Cerebellar nuclear complex (tissue), 1 donor: ENCODE measurements around the gene DHX15.

Source experiments
- DNase-seq, 2 experiments: peaks; one replicate each; lab custom pipeline; 2025; lab: John Stamatoyannopoulos, UW

Gene DHX15

DNA sequence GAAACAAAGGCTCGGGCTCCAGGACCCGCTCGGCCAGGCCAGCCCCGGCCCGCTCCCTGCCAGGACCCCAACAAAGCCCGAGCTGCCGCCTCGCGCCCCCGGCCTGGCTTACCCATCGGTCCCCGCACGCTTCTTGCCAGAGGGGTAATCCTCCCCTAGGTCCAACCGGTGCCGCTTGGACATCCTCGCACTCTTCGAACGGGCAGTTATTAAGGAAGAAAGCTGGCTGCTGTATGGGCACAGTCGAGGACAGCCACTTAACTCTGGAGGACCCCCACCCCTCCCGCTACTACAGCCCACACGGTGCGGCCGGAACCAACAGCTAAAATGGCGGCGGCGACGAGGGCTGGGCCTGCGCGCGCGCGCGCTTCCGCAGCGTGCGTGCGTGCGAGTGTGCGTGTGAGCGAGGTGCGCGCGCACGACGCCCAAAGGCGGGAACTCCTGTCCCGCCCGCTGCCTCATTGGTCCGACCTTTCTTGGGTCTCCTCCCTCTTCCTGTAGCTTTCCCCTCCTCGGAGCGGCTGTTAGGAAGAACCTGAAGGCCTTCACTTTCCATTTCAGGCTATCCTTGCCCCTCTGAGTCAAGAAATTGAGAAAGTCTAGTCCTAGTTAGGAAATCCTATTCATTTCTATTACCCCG lies at the start of gene DHX15:
Gene DHX15, minus strand, starts transcription at position 344 of the 640 bp plus-strand sequence. Its CDS starts 161 bp downstream, at position 183.
- peak; percentile 36 to 70 for DNase-seq

GRCh38 chr4:24632011-24632410 lies 47.7 kb upstream of the DHX15 start:
- DNase-seq, result no peak

DNA sequence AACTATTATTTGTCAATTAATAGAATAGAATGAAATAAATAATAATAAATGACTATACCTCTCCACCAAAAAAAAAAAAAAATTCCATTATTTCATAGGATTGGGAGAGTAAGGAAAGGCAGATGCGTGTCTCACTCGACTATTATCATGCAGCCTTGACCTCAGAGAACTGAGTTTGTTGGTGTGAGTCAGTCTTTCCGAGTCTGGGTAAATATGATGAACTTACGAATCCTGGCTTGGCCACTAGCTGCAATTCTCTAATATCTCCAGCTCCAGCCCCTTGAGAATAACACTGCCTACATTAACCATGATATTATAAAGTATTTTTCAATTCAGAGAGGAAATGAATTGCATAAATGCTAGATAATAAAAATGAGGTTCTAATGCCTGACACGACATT lies 46.6 kb upstream of the DHX15 start:
- DNase-seq, result no peak

DNA sequence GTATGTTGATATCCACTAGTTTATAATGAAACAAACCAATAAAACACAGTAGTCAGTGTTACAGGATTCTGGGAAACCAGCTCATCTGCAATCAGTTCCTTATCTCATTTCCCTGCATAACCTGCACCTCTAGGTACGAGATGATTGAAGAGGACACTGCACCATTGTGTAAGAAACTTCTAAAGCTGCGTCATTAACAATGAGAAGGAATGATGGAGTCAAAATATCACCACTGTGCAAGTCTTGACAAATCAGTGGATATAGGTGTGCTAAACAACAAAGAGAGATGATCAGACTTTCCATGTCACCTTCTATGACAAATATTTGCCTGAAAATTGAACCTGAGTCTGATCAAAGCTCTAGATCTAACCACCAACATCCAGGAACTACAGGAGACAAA lies 40.7 kb upstream of the DHX15 start:
- no peak for DNase-seq

DNA sequence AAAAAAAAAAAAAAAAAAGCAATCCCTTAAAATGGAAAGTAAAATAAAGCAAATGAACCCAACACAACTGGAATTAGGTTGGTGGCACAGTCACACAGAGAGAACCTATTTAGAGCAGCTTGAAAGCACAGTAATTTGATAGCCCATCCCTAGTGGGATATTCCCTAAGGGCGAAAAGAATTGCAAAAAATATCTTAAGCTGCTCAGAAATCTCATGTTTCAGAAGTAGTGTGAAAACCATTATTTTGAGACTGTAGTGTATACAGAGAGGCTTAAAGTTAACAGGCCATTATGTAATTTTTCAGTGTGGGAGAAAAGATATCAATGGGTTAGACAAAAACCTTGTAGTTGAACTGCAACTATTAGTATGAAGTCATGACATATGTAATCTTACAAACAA lies 40.0 kb upstream of the DHX15 start:
- DNase-seq, result no peak

DNA sequence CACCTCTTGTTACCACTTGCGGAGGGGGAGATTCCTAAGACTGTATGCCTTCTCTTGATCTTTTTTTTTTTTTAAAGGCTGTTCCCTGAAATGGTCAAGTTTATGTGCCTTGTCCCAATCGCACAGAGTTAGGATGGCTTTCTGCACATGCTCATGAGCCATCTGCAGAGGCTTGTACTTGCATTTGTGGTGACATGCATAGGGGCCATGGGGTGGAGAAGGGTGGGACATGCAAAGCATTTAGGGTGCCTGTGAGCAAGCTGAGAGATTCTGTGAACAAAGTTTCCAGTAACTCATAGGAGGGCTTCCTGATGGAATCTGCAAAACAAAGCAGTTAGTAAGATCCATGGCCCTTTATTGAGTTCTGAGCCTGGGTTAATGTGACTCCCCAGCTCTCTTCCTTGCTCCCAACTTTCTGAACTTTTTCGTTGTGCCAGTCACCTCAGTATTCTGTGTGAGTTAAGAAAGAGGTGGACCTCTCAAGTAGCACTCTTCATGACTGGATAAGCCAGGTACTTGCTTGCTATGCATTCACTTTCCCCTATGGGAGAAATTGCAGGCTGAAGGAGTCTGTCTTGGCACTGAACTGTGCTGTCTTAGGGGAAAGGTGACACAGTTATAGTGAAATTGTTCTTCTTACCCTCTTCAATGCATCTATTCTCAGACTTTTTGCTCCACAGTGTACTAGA lies 37.9 kb upstream of the DHX15 start:
- no peak for DNase-seq

GRCh38 chr4:24615977-24616376 lies 31.6 kb upstream of the DHX15 start:
- DNase-seq, result no peak

- no peak for DNase-seq
These were observed 30.5 kb upstream of the DHX15 start for GRCh38 chr4:24614881-24615280.

DNA sequence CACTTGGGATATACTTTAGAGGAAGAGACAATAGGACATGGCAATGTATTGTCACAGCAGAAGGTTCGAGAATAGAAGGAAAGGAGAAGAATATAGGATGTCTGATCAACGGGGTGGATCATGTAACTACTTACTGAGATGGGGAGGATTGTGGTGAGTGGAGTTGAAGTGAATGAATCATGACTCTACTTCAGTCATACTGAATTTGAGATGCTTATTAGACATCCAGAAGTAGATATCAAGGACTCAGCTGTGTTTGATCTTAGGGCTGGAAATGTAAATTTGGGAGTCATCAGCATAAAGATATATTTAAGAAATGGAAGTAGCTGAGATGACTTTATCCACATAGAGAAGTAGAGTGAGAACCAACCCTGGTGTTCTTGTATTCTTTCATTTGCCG lies 29.1 kb upstream of the DHX15 start:
- DNase-seq, result no peak

DNA sequence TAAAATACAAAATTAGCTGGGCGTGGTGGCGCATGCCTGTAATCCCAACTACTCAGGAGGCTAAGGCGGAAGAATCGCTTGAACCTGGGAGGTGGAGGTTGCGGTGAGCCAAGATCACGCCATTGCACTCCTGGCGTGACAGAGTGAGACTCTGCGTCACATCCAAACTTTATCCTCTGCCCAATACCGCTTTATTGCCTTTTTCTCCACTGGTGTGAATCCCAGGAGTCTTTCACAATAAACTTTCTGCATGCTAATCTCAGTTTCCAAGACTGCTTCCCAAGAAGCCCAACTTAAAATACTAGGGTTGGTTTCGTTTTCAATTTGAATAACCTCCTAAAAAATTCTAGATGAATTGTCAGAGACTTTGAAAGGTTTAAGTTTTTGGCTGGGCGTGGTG lies 27.2 kb upstream of the DHX15 start:
- DNase-seq, result no peak

DNA sequence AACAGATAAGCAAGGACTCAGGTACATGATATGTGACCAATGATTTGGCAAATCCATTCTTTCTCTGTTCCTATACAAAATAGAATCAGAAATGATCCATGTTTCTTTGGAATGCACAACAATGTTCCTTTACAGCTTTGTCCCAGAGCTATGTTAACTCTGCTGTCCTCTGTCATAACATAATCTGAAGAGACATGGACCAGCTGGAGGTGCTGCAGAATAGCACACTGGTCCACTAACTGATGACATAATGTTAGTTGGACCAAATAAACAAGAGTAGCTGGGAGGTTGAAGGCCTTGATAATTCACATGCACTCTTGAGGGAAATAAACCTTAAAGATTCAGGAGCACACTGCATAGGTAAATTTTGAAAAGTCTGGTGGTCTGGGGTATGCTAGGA lies 23.0 kb upstream of the DHX15 start:
- DNase-seq, result no peak

- DNase-seq, result no peak
These were observed 20.9 kb upstream of the DHX15 start for GRCh38 chr4:24605216-24605615.

- DNase-seq, result no peak
These were observed 20.3 kb upstream of the DHX15 start for GRCh38 chr4:24604558-24605214.

- DNase-seq, result no peak
These were observed 19.0 kb upstream of the DHX15 start for GRCh38 chr4:24603343-24603742.

- no peak for DNase-seq
These were observed 16.8 kb upstream of the DHX15 start for GRCh38 chr4:24601121-24601520.

DNA sequence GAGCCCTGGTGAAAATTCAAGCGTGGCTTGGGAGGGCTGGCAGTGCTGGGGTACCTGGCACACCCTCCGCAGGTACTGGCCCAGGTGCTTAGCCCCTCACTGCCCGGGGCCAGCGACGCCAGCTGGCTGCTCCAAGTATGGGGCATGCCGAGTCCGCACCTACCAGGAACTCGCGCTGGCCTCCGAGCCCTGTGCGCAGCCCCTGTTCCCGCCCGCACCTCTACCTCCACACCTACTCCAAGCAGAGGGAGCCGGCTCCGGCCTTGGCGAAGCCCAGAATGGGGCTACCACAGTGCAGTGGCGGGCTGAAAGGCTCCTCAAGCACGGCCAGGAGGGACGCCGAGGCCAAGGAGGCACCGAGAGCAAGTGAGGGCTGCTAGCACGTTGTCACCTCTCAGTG lies 14.9 kb upstream of the DHX15 start:
- DNase-seq, result no peak

DNA sequence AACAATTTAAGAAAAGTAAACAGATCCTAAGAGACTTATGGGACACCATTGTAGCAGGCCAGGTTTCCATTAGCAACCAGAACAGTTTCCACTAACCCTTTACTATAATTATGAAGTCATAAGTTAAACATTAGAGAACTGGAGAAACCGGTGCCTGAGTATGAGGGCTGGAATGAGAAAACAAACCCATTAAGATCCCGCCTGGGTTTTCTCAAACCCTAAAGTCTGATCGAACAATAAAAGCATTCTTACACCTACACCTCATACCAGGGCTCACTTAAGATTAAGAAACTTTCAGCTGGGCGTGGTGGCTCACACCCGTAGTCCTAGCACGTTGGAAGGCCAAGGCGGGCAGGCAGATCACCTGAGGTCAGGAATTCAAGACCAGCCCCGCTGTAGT lies 13.7 kb upstream of the DHX15 start:
- DNase-seq, result no peak

DNA sequence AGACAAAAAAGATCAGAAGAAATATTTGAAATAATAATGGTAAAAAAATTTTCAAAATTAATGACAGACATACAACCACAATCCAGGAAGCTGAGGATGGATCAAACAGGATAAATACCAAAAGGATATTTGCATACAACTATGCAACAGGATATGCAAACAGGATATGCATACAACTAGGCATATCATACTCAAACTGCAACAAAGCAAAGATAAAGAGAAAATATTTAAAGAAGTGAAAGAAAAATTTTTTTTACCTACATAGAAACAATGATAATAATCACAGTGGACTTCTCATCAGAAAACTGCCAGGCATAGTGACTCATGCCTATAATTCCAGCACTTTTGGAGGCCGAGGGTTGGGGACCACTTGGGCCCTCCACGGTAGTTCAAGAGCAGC lies 11.3 kb upstream of the DHX15 start:
- no peak for DNase-seq

DNA sequence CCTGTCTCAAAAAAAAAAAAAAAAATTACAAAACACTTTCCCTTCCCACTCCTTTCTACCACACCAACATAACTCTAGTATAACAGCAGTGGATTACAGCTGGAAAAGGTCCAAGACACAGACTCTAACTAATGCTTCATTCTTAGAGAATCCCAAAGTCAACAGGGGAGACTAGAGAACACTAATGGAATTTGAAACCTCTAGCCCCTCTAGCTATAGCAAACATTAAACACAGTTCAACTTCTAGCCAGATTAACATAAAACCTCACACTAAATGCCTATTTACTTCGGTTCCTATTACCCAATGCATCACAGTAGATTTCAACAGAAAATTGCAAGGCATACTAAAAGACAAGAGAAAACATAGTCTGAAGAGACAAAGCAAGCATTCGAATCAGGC lies 10.5 kb upstream of the DHX15 start:
- no peak for DNase-seq

GRCh38 chr4:24589448-24589847 lies 5.1 kb upstream of the DHX15 start:
- no peak for DNase-seq

DNA sequence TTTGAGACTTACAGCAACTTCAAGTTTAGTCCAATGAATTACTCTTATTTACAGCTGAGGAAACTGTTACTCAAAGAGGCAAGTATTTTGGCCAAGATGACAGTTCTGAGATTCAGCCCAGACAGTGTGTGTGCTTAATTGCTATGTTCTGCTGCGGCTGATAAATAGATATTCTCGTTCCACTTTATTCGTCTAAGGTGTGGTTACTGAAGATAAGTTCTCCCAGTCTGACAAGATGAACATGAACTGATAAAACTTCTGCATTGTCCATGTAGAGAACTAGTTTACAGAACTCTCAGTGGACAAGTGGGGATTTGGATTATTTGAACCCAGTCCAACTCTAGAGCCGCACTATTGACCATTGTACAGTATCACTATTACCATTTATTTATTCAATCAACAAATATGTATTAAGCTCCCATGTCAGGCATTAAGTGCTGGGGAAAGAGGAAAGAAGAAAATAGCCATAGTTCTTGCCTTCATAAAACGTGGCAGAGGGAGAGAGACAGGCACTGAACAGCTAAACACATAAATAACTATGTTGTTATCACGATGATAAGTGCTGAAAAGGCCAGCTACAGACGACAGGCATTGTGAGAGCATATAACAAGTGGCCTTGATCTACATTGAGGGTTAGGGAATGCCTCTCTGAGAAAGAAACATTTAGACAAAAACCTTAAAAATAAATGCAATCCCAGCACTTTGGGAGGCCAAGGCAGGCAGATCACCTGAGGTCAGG lies 4.0 kb upstream of the DHX15 start:
- DNase-seq, result no peak

DNA sequence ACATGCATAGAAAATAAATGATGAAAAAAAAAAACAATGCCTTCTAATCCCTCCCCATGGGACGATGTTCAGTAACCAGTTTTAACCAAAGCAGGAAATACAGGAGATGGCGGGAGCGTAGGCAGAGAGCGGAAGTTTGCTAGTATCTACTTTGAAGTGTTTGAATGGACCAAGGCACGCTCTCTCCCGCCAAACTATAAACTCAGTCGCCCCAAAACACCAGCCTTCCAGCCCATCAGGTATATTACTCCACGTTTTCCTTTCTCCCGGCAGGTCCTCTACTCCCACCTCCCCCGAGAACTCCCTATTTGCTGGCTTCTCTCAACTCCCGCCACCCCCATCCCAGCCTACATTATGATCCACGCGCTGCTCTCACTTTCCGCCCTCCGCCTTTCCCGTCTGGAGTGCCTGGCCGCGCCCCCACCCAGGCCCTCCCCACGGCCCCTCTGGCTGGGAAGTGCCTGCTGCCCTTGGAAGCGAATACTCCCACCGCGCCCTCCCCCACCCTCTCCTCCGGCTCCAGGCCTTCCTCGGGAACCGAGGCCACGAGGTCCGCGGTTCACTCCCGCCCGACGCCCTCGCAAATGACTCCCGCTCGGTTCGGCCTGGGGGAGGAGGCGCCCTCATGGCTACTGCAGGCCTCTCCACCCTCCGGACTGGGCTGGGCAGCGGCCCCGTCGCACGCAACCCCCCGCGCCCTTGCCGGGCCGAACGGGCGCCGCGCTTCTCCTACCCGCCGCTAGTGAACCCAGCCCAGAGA lies 723 bp downstream of the DHX15 start:
- DNase-seq, result no peak
